ENCODE results near the gene LAGE3.
"Not testable (repeated sequence)": the region's sequence is repeated elsewhere in the genome, so short reads cannot be mapped to it uniquely, and the experiment has no call there.

Gene LAGE3

DNA sequence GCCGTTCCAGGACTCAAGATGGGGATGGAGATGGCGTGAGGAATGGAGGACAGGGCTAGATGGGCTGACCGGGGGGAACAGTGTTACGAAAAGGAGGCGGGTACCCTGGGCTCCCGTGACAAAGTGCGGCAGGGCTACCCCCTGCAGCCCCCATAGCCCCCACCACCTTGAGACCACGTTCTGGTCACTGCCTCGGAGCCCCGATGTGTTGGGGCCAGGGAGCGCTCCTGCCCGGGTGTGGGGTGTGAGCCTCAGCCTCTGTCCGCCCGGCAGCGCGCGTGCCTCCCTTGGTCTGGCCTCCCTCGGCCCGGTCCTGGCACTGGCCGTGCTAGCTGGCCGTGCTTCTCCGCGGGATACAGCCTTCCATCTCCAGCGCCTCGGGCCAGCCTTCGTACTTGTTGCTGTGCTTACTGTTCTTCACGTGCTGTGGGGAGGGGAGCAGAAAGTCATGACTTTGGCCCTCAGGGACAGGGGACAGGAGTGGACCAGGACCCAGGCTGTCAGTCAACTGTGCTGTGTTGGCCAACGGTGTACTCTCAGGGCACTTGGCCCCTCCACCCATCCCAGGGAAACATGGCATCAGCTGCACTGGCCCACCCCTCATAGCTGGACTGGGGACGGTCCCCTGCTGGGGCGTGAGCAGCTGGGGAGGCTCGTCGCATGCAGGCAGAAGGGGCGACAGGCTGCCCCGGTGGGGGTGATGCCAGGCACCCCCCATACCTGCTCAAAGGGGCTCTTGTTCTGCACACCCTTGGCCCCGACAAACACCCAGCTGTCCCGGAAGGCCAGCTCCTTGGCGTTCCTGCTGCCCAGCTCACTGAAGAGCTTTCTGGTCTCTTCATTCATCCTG, 27.6 kb upstream of the LAGE3 start:
- H3K27ac ChIP-seq, result no peak overlapping the region

DNA sequence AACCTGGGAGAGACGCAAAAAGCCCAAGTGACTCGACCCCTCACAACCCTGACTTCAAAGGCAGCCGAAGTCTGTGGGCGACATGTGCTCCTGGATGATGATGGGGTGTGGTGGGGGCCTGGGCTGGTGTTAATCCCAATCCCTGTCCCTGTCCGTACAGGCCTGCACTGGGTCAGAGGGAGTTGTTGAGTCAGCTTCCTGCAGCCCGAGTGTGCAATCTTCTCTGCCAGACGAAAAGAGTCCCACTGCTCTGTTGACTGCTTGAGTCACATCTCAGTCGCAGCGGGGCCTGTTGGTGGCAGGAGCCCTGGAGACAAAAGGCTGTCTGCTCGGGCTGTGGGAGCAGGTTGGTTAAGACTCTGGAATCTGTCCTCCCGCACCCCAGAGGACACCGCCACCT, 26.7 kb upstream of the LAGE3 start:
- no peak overlapping the region for H3K27ac ChIP-seq
- H3K4me3 ChIP-seq, result no peak overlapping the region
- H3K27me3 ChIP-seq, result no peaks in the 10 kb centered on the region
- peaks cover 0 to 8% (median 0%) of the 10 kb centered on the region in 3 donors for H3K9me3 ChIP-seq
- intact Hi-C loops (cut with DNase I; ENCODE audit: low total_unique reads), result no loop called here
- peaks cover 0 to 47% (median 42%) of the 10 kb centered on the region in 3 donors for H3K36me3 ChIP-seq
- TF ChIP-seq, protein P1, sequence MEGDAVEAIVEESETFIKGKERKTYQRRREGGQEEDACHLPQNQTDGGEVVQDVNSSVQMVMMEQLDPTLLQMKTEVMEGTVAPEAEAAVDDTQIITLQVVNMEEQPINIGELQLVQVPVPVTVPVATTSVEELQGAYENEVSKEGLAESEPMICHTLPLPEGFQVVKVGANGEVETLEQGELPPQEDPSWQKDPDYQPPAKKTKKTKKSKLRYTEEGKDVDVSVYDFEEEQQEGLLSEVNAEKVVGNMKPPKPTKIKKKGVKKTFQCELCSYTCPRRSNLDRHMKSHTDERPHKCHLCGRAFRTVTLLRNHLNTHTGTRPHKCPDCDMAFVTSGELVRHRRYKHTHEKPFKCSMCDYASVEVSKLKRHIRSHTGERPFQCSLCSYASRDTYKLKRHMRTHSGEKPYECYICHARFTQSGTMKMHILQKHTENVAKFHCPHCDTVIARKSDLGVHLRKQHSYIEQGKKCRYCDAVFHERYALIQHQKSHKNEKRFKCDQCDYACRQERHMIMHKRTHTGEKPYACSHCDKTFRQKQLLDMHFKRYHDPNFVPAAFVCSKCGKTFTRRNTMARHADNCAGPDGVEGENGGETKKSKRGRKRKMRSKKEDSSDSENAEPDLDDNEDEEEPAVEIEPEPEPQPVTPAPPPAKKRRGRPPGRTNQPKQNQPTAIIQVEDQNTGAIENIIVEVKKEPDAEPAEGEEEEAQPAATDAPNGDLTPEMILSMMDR (IDR thresholded peaks at IDR 0.05), result no peak
- DNase-seq, result no peak
- H3K4me1 ChIP-seq, result no peaks in the 10 kb centered on the region

More for the DNA sequence above, 27.6 kb upstream of the LAGE3 start:
- TF ChIP-seq, protein P1 (IDR thresholded peaks at IDR 0.05), result no peak
- intact Hi-C loops (cut with DNase I; ENCODE audit: low total_unique reads), result no loop called here
- Histone ChIP-seq H3K36me3 (peaks cover 0 to 57% (median 42%) of the 10 kb centered on the region in 3 donors), H3K4me3 (no peak overlapping the region), H3K27me3 (no peaks in the 10 kb centered on the region), H3K9me3 (peaks cover 0 to 8% (median 0%) of the 10 kb centered on the region in 3 donors), H3K4me1 (no peaks in the 10 kb centered on the region)
- DNase-seq, result no peak

DNA sequence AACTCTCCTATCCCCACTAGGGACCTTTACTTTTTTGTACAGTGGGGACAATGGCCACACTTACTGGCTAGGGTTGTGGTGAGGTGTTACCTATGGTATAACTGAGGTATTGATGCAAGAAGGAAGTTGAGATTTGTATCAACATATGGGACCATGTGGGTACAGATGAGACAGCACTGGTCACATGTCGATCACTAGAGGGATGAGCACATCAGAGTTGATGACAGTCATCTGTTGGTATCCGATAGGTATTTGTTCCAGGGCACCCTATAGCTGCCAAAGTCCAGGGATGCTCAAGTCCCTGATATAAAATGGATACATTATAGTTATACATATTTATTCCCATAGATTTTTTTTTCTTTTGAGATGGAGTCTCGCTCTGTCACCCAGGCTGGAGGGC, 23.9 kb upstream of the LAGE3 start:
- H3K27ac ChIP-seq, result no peak overlapping the region
- DNase-seq, result no peak
- TF ChIP-seq, protein P1 (IDR thresholded peaks at IDR 0.05), result no peak
- H3K4me3 ChIP-seq, result no peak overlapping the region
- intact Hi-C loops (cut with DNase I; ENCODE audit: low total_unique reads), result no loop called here
- H3K27me3 ChIP-seq, result no peaks in the 10 kb centered on the region
- H3K36me3 ChIP-seq, result peaks cover 0 to 27% (median 27%) of the 10 kb centered on the region in 3 donors
- H3K9me3 ChIP-seq, result no peaks in the 10 kb centered on the region
- H3K4me1 ChIP-seq, result no peaks in the 10 kb centered on the region

DNA sequence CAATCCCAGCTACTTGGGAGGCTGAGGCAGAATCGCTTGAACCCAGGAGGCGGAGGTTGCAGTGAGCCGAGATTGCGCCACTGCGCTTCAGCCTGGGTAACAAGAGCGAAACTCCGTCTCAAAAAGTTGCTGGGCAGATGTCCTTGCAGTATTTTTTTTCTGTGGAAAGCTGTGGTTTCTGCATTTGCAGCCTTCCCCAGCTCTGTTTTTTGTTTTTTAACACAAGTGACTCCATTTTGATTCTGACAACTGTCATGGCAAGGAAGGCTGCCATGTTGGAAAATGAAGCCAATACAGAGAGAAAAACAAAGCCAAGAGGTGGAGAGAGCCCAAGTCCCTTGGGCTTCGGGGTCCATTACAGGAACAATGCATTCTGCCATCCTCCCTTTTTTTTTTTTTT, 23.0 kb upstream of the LAGE3 start:
- intact Hi-C loops (cut with DNase I; ENCODE audit: low total_unique reads), result no loop called here
- no peaks in the 10 kb centered on the region for H3K4me1 ChIP-seq
- TF ChIP-seq, protein P1 (IDR thresholded peaks at IDR 0.05), result no peak
- no peak overlapping the region for H3K27ac ChIP-seq
- H3K4me3 ChIP-seq, result no peak overlapping the region
- H3K36me3 ChIP-seq, result peaks cover 0 to 18% (median 18%) of the 10 kb centered on the region in 3 donors
- no peak for DNase-seq
- H3K27me3 ChIP-seq, result no peaks in the 10 kb centered on the region
- no peaks in the 10 kb centered on the region for H3K9me3 ChIP-seq

DNA sequence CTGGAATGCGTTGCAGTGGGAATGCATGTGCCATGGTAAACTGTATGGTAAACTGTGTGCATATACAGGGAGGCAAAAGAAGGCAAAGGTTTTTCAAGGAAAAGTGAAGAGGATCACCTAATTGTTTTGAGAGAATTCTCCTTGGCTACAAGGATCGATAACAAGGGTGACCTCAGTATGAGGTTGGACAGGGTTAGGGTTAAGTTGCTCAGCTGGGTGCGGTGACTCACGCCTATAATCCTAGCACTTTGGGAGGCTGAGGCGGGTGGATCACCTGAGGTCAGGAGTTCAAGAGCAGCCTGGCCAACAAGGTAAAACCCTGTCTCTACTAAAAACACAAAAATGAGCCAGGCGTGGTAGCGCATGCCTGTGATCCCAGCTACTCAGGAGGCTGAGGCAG, 22.3 kb upstream of the LAGE3 start:
- peaks cover 0 to 12% (median 12%) of the 10 kb centered on the region in 3 donors for H3K36me3 ChIP-seq
- H3K4me1 ChIP-seq; DNase-seq; H3K27me3 ChIP-seq; H3K9me3 ChIP-seq; intact Hi-C loops (cut with DNase I; ENCODE audit: low total_unique reads); H3K4me3 ChIP-seq; H3K27ac ChIP-seq: not testable (repeated sequence)

DNA sequence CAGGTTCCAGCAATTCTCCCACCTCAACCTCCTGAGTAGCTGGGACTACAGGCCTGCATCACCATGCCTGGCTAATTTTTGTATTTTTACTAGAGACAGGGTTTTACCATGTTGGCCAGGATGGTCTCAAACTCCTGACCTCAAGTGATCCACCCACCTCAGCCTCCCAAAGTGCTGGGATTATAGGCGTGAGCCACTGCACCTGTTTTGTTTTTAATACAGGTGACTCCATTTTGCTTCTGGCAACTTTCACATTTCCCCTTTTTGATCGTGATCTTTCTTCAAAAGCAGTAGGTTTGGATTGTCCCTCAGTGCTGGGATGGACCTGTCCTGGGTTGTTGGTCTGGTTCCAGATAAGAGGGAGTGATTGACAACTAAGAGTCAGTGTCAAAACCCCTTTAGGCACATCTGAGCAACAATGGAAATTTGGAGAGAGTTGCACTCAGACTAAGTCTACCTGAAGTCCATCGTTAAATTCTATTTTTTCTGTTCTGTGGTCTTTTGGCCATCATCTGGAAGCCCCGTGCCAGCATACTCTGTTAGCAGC, 17.6 kb upstream of the LAGE3 start:
- H3K27me3 ChIP-seq; H3K9me3 ChIP-seq; H3K4me3 ChIP-seq; DNase-seq; intact Hi-C loops (cut with DNase I; ENCODE audit: low total_unique reads); H3K4me1 ChIP-seq; H3K36me3 ChIP-seq; H3K27ac ChIP-seq: not testable (repeated sequence)

Data from tibial artery (tissue), 4 donors.